ENCODE measurements around the gene PPP1R3C. TPM values are rescaled to one million over a fixed set of nuclear protein-coding genes. Genes with fewer than 3 reads are reported as not detected.

Gene PPP1R3C
- total RNA-seq, 4 donors from 2014 or later = 1.1 to 4.6 (median 3.0) TPM

- no peak for DNase-seq
- Histone ChIP-seq H3K27me3 (peaks cover 22% of the 10 kb centered on the region), H3K36me3 (no peaks in the 10 kb centered on the region), H3K4me3 (no peak overlapping the region), H3K27ac (no peak overlapping the region), H3K4me1 (peaks cover 0 to 21% (median 4%) of the 10 kb centered on the region in 4 donors), H3K9me3 (no peaks in the 10 kb centered on the region)
- intact Hi-C loops (cut with DNase I; ENCODE audit: low total_unique reads) = loop anchor here (2.0 to 10.0 kb wide), 3 partner anchors 48 to 250 kb away; no protein-coding TSS in a partner anchor
- WGBS, 2 donors (ENCODE audit: low coverage in 1 of 2) = 83 to 88% methylated on average over 2 to 3 of the region's 3 CpGs
- in situ Hi-C loops (cut with MboI; ENCODE audit: low pct_ligation_motif_present in 1 of 4, low pct_unique_long_range_greater_than_20kb in 1 of 4, low sequenced_read_pairs in 3 of 4) = loop anchor here (5.0 to 25.0 kb wide), 7 partner anchors 138 to 348 kb away; no protein-coding TSS in a partner anchor
- TF ChIP-seq POLR2A (IDR thresholded peaks at IDR 0.05) (no peak), CTCF (IDR thresholded peaks at IDR 0.05) (no peak), POLR2AphosphoS5 (IDR thresholded peaks at IDR 0.05) (no peak), EP300 (IDR thresholded peaks at IDR 0.05; ENCODE audit: low read depth) (no peak)
Measured at GRCh38 chr10:91634898-91635297, 2.0 kb upstream of the PPP1R3C start.

- in situ Hi-C loops (cut with MboI; ENCODE audit: low pct_ligation_motif_present in 1 of 4, low pct_unique_long_range_greater_than_20kb in 1 of 4, low sequenced_read_pairs in 3 of 4) (loop anchor here in 3 of 4 donors (10.0 to 25.0 kb wide), 6 partner anchors 139 to 347 kb away; no protein-coding TSS in a partner anchor), intact Hi-C loops (cut with DNase I; ENCODE audit: low total_unique reads) (loop anchor here (2.0 to 10.0 kb wide), 3 partner anchors 47 to 249 kb away; no protein-coding TSS in a partner anchor)
- peaks cover 0 to 26% (median 4%) of the 10 kb centered on the region in 4 donors for H3K4me1 ChIP-seq
- H3K4me3 ChIP-seq = no peak overlapping the region
- TF ChIP-seq CTCF (IDR thresholded peaks at IDR 0.05) (no peak), POLR2AphosphoS5 (IDR thresholded peaks at IDR 0.05) (no peak), POLR2A (IDR thresholded peaks at IDR 0.05) (no peak), EP300 (IDR thresholded peaks at IDR 0.05; ENCODE audit: low read depth) (no peak)
- H3K27ac ChIP-seq = peak overlapping the region in 2 of 4 donors; percentile 81 to 87
- H3K9me3 ChIP-seq = no peaks in the 10 kb centered on the region
- peaks cover 22% of the 10 kb centered on the region for H3K27me3 ChIP-seq
- DNase-seq = no peak
- 74% methylated on average over 2 to 5 of the region's 5 CpGs for whole genome bisulfite sequencing, 2 donors (ENCODE audit: low coverage in 1 of 2)
- no peaks in the 10 kb centered on the region for H3K36me3 ChIP-seq
Measured at GRCh38 chr10:91634246-91634645, 1.4 kb upstream of the PPP1R3C start.

- peaks cover 22% of the 10 kb centered on the region for H3K27me3 ChIP-seq
- H3K4me1 ChIP-seq = peaks cover 0 to 26% (median 4%) of the 10 kb centered on the region in 4 donors
- WGBS, 2 donors (ENCODE audit: low coverage in 1 of 2) = 67 to 86% methylated on average over 1 to 10 of the region's 10 CpGs
- intact Hi-C loops (cut with DNase I; ENCODE audit: low total_unique reads) = loop anchor here (5.0 to 10.0 kb wide), 2 partner anchors 43 to 246 kb away; no protein-coding TSS in a partner anchor
- peak overlapping the region in 1 of 4 donors; percentile 87 for H3K27ac ChIP-seq
- no peaks in the 10 kb centered on the region for H3K36me3 ChIP-seq
- in situ Hi-C loops (cut with MboI; ENCODE audit: low pct_ligation_motif_present in 1 of 4, low pct_unique_long_range_greater_than_20kb in 1 of 4, low sequenced_read_pairs in 3 of 4) = loop anchor here in 3 of 4 donors (10.0 to 25.0 kb wide), 6 partner anchors 136 to 343 kb away; no protein-coding TSS in a partner anchor
- DNase-seq = no peak
- TF ChIP-seq EP300 (IDR thresholded peaks at IDR 0.05; ENCODE audit: low read depth) (no peak), CTCF (IDR thresholded peaks at IDR 0.05) (no peak), POLR2A (IDR thresholded peaks at IDR 0.05) (no peak), POLR2AphosphoS5 (IDR thresholded peaks at IDR 0.05) (no peak)
- no peaks in the 10 kb centered on the region for H3K9me3 ChIP-seq
- no peak overlapping the region for H3K4me3 ChIP-seq
Measured at GRCh38 chr10:91630625-91631024, 2.2 kb downstream of the PPP1R3C start.

GRCh38 chr10:91629715-91630549, 2.9 kb downstream of the PPP1R3C start:
- Histone ChIP-seq H3K4me3 (no peak overlapping the region), H3K36me3 (no peaks in the 10 kb centered on the region), H3K27me3 (peaks cover 22% of the 10 kb centered on the region), H3K4me1 (peaks cover 0 to 22% (median 4%) of the 10 kb centered on the region in 4 donors), H3K27ac (peak overlapping the region in 1 of 4 donors; percentile 87), H3K9me3 (no peaks in the 10 kb centered on the region)
- no peak for DNase-seq
- 75 to 85% methylated on average over 10 to 11 of the region's 11 CpGs for WGBS, 2 donors (ENCODE audit: low coverage in 1 of 2)
- no peak for TF ChIP-seq POLR2A (IDR thresholded peaks at IDR 0.05)
- no peak for TF ChIP-seq CTCF (IDR thresholded peaks at IDR 0.05)
- TF ChIP-seq POLR2AphosphoS5 (IDR thresholded peaks at IDR 0.05) = no peak
- TF ChIP-seq EP300 (IDR thresholded peaks at IDR 0.05; ENCODE audit: low read depth) = no peak
- intact Hi-C loops (cut with DNase I; ENCODE audit: low total_unique reads) (loop anchor here (5.0 to 10.0 kb wide), 2 partner anchors 43 to 245 kb away; no protein-coding TSS in a partner anchor), in situ Hi-C loops (cut with MboI; ENCODE audit: low pct_ligation_motif_present in 1 of 4, low pct_unique_long_range_greater_than_20kb in 1 of 4, low sequenced_read_pairs in 3 of 4) (loop anchor here in 3 of 4 donors (10.0 to 25.0 kb wide), 6 partner anchors 135 to 343 kb away; no protein-coding TSS in a partner anchor)
